GM18508 (cell line): ENCODE measurements around the gene TIE1.

Experiments
- ATAC-seq: cut with Tn5 transposase; IDR thresholded peaks from one replicate; pipeline ENCODE4 v1.9.1; 2021; ENCODE audit warnings: moderate number of reproducible peaks; ENCODE audit not compliant: insufficient read depth, unreplicated experiment

The TIE1 gene

DNA sequence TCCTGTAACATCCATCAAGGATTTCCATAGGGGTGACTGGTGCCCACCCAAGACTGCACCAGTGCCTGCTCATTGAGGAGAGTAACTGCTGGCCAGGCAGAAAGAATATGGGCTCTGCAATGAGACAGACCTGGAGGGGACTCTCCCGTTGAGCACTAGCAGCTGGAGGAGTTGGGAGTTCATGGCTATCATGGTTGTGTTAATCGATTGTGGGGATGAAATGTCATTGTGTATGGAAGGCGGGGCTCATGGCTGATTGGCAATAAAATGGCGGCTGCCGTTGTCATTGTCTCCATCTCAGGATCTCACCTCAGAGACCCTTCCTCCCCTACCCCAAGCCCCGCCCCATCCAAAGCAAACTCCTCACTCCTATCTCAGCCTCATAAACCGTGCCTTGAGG lies 27.1 kb upstream of the TIE1 start:
- ATAC-seq, result no peak

DNA sequence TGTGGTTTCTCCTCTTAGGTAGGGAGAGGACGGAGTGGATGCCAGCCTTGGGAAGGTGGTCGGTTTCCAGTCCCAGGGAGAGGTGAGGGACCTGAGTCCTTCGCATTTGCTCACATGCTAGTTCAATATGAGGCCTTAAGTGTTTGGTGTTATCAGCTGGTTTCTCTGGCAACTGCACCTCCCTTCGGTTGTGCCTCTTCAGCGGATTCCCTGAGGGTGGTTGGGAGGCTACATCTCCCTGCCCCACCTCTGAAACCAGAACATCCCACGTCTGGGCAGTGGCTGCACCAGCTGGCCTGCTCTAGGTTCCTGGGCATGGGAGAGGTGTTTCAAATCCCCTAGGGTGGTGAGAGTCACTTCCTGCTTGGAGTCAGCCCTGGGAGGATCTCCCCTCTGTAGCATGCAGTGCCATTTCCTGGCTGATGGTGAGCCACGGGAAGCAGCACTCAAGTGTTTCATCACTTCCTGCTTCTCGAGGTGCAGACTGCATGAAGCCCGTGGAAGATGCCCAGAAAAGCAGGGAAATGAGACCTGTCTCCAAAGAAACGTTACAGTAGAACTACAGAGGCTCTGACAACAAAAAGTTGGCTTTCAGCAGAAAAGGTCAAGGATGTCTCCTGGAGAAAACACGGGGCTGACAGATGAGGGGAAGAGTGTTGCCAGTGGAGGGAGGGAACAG lies 26.5 kb upstream of the TIE1 start:
- no peak for ATAC-seq

DNA sequence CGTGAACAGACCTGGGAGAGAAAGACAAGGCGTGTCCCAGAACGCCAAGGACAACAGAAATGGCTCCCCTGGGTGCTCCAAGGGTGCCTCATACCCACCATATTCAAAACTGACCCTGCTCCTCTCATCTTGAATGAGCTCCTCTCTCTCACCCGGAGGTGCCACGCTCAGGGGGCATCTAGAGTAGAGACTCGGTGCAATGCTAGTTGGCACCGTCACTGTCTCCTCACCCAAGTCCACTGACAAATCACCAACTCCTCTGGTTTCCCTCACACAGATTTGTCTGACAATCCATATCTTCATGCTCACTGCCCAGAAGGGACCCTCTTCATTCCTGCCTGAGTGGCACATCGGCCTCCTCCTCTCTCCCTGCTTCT lies 26.0 kb upstream of the TIE1 start:
- ATAC-seq, result no peak

DNA sequence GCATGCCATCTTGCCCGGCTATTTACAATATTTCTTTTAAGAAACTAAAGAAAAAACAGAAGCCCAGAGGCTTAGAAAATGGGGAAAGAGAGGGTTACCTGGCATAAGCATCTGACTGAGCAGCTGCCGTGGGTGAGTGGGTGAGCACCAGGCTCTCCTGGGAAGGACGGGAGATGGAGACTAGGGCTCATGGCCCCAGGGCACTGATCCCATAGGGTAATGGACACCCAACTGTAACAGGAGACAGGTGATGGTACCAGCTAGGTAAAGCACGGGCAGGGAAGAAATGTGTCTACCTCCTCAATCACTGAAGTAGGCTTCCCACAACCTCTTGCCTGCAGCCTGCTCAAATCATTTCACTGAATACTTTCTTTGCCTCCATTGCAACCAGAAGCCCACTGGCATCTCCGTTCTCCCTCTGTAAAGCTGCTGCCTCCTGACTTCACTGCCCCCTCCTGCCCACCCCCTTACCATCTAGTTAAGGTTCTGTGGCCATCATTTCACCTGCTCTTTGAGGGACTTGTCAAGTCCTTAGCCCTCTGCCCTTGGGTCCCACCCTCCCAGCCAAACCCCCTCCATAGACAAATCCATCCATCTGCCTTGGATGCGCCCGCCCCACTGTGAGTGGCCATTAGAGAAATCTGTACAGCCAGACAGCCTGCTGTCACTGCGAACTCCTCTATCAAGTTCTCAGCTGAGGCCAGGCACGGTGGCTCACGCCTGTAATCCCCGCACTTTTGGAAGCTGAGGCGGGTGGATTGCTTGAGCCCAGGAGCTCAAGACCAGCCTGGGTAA lies 24.8 kb upstream of the TIE1 start:
- no peak for ATAC-seq

DNA sequence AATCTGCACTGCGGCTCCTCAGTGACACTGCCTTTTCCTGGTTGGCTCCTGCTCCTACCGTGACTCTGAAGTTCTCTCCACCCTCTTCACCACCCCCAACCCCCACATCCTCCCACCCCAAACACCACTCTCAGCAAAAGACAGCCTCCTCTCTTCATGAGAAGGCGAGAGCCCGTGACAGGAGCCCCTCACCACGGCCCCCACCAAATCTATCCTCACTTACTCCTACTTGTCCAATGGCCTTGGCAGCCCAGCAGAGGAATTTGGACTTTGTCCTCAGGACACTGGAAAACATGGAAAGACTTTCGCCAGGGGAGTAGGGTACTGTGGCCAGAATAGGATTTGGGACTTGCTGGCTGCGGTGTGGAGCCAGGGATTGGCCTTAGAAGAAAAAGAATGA lies 24.1 kb upstream of the TIE1 start:
- ATAC-seq, result no peak

DNA sequence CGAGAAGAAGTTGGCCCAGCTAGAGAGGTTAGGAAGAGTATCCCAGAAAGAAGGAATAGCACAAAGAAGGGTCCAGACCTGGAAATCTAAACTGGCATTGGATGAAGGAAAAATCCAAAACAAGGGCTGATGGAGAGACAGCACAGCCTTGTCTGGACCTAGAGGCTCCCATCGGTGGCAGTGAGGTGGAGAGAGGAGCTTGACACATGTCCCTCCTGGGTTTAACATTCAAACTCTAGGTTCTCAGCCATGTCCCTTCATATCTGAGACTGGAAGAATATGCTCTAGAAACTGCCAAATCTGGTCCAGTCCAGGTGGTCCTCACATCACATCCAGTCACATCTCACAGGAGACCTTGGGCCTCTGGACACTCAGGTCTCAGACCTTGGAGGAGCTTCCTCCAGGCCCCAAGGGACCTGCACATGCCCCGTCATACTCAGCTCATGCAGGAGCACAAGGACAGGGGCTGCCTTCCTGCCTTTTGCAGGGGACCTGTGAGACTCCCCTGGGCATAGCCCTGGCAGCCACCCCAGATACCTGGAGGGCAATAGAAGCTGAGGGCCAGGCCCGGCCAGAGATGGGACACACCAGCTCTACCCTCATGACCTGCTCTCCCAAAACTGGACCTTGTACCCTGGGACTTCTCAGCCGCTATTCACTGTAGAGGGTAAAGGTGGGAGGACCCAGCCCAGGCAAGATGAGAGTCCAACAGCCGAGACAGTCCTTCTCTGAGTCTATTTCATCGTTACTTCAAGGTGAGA lies 23.5 kb upstream of the TIE1 start:
- no peak for ATAC-seq

DNA sequence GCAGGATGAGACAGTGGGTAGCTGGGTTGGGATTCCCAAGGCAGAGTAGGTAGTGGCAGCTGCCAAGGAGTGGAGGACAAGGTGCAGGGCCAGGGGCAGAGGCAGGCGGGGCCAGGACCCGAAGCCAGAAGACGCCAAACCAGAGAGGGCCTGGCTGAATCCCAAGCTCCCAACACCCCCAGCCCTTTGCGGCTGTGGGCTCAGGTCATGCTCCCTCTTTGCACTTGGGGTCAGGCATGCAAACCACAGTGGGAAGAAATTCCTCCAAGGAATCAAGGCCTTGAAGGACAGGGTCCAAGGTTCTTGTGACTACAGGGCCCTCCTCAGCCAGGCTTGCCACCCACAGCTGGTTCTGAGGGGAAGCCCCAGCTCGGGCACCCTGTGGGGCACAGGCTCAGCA lies 21.6 kb upstream of the TIE1 start:
- ATAC-seq, result no peak

DNA sequence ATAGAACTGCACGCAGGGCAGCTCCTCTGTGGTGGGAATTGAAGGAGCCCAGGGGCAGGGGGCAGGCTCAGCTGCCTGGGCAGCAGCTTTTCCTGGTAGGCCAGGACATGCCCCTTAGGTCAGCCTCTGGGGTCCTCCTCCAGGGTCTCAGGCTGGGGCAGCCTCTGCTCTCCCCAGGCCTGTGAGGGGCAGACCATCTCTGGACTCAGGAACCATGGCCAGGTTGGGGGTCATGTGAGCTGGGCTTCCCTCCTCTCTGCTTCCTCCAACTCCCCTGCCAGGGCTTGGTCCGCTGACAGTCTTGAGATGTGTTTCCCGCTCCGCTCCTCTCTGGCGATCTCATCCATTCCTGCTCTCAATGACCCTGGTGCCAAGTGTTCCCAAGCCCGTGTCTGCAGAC lies 21.1 kb upstream of the TIE1 start:
- ATAC-seq, result no peak

DNA sequence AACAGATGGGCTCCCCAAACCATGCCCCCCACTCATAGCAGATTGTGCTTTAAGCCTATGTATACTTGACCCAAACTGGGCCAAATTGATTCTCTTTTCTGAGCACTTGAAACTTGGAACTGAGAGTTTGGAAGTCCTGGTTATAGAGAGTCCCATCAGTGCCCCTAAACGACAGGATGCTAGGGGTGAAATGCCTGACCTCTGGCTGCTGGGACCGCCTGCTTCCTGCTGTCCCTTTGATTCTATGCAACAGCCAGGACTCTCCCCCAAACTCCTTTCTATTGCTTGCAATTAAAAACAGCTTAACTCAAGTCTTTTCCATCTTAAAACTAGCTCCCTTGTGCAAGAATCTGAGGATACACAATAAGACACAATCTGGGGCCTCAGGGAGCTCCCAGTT lies 20.1 kb upstream of the TIE1 start:
- no peak for ATAC-seq

DNA sequence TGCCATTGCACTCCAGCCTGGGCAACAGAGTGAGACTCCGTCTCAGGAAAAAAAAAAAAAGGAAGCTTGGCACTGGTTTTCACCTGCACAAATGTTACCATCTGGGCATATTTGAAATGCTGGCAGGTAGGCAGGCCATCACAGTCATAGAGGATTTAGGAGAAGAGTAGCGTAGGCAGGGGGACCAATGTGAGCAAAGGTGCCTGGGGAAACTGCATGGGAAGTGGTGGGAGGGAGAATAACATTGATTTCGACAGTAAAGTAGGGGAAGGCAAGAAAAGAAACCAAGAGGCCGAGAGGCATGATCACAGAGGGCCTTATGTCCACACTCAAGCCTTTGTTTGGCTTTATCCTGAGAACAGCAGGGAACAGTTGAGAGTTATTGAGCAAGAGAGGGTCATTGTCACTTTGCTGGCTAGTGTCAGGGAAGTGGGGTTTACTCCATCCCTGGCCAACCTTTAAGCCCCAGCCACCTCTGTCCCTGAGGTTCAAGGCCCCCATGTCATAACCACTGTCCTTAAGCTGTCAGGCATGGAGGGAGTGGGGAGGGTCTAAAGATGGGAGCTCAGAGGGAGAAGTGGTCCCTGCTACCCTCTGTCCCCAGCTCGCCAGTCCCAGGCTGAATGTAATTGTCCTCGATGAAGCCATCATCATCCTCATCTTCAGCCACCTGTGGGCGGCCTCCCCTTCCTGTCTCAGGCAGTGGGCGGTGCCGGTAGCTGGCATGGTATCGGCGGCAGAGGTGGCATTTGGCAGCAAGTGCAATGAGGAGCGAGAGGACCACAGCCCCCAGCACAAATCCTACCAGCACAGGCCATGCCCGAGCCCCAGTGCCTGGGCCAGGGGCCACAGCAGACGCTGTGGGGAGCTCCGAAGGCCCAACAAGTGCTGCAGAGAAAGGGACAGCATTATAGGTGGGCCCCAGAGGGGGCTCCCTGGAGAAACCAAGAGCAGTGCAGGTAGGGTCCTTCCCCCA lies 18.3 kb upstream of the TIE1 start:
- no peak for ATAC-seq

DNA sequence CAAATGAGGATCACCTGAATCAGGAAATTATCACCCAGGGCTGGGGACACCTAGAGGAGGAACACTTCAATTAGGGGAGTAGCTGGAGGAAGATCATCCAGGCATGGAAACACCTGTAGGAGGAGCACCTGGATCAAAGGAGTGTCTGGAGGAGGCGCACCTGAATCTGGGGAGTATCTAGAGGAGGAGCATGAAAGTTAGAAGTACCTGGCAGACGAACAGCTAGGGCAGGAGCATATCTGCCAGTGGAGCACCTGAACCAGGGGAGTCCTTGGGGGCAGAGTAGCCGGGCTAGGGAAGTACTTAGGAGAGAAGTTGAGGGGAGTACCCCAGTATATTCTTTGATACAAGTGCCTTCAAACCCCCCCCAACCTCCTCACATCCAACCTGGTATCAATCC lies 16.7 kb upstream of the TIE1 start:
- no peak for ATAC-seq

DNA sequence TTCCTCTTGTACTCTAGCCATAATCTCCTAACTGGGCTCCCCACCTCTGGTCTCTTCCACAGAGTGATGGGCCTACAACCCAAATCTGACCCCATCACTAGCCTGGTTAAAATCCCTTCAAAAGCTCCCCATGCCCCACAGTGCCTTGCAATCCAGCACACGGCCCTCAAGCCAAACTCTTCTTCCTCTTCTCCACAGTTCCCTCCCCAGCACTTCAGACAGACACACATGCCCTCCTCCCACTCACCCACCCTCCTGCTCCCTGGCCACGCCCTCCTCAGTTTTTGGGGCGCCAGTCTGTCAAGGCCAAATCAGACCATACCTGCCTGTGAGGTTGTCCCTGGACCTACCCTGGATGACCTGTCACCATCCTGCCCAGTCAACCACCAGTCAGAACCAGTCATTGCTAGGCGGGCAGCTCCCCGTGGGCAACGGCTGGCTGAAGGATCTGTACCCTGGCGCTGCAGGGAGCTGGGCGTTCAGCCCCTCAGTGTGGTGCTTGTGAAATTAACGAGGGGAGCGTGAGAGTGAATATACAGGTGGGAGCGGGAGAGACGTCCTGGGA lies 16.2 kb upstream of the TIE1 start:
- ATAC-seq, result no peak

DNA sequence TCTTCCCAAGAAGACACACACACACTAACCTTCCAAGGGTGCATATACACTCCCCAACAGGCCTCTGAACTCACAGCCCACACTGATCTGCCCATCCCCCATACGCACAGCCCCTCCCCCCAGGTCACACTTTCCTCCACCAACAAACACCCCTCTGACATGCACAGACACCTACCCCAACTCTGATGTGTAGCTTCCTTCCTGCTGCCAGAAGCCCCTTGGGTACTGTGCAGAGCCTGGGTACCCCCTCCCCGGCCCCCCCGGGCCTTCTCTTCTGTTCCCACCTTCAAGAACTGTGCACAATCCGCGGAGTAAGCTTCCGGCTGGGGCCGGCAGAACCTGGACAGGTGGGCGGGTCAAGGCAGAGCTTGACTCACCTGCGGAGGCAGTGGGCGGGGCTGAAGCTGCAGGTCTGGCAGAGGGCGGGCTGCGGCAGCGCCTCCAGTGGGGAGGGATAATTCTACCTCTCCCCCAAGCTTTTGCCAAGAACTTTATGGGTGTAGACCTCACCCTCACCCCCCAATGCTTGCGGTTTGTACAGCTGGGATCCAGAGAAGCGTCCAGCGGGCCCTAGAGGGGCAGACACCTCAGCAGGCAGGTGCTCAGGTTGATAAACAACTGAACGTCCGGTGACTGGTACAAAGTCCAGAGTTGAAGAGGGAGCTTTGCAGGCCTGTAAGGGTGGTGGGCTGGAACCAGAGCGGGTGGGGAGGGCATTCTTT lies 15.4 kb upstream of the TIE1 start, which contains the start of gene C1orf210:
TSS of gene C1orf210 (minus strand) at position 313 of the 722 bp plus-strand sequence. CDS start 2,311 bp downstream, outside the sequence.
- ATAC-seq, result no peak

DNA sequence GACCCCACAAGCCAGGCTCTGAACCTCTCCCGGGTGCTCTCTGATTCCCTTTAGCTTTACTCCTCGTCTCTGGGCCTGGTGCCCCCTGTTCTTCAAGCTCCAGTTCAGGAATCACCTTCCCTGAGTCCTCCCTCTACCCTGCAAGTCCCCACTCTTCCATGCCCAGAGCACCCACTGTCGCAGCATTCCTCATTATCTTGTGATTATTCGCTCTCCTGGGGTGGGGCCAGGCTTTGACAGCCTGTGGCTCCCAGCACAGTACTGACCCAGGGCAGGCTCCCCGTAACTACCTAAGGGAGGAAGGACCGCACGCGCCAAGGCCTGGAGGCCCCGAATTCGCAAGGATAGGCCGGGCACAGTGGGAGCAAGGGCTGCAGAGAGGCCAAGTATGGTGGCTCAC lies 14.7 kb upstream of the TIE1 start:
- ATAC-seq, result no peak

DNA sequence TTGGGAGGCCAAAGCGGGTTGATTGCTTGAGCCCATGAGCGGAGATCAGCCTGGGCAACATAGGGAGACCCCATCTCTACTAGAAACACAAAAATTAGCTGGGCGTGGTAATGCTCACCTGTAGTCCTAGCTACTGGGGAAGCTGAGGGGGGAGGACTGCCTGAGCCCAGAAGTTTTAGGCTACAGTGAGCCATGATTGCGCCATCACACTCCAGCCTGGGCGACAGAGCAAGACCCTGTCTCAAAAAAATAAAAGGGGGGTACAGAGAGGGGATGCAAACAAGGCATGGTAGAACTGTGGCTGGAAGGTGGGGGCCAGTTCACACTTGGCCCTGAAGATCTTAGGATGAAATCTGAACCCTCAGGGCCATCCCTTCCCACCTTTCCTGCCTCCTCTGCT lies 14.2 kb upstream of the TIE1 start:
- no peak for ATAC-seq

DNA sequence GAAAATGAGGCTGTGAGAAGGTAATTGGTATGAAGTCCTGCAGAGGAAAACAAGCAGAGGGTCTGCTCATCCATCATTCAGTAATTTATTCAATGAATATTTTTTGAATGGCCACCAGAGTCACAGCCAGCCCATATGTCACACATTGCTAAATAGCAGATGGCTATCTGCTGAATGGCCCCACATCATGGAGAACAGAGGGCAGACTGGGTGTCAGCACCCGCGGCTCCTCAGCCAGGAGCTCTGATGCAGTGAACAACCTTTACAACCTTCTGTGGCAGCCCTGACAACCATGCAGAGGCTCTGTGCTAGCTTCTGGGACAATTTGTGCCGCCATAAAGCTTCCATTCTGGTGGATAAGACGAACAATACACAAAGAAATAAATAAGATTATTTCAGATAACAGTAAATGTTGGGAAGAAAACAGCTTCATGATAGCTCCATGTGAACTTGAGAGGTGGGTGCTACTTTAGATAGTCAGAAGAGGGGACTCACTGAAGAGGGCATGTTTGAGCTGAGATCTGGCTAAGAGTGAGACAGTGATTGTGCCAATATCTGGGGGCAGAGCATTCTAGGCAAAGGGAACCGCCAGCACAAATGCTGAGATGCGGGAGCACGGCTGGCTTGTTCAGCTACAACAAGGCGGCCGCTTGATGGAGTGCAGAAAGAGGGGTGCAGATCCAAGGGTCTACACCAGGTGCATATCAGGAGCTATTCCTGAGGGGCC lies 12.6 kb upstream of the TIE1 start:
- ATAC-seq, result no peak

DNA sequence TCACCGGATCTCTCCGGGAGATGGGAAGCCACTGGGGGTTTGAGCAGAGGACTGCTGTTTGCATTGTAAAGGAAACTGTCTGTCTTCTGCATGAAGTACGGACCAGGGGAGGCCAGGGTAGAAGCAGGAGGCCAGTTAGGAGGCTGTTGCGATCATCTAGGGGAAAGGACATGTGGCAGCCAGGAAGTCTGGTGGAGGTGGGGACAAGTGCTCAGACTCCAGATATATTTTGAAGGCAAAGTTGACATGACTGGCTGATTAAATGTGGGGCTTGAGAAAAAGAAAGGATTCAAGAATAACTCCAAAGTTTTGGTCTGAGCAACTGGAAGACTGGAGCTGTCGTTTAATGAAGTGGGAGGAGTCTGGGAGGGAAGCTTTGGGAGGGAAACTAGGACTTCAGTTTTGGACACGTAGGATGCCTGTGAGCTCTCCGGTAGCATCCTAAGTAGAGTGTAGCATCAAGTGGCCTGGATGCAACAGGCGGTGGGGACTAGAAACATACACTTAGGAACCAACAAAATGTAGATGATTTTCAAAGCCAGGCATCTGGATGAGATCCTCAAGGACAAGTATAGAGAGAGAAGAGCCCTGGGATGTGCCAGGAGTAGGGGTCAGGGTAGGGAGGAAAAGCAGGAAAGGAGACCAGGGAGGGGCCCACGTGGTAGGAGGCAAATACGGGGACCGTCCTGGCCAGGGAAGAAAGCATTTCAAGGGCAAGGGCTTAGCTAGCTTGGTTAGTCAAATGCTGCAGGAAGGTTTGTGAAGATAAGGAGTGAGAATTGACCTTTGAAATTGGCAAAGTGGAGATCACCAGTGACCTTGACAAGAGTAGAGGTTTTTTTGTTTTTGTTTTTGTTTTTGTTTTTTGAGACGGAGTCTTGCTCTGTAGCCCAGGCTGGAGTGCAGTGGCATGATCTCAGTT lies 11.7 kb upstream of the TIE1 start:
- ATAC-seq, result no peak
